K562 (cell line): Measurements from ENCODE around the gene CCSER2. TPM values are rescaled to one million over a fixed set of nuclear protein-coding genes. Genes with fewer than 3 reads are reported as not detected.

Source experiments
- ATAC-seq: fragments of 200-7000 bp; cut with Tn5 transposase; 3 replicates; pipeline ENCODE4 v1.9.1; 2020; ENCODE audit warnings: moderate library complexity
- BruUV-seq: library from RNA; stranded (reverse); fragments of 400-500 nt; replicated peaks from 2 replicates; lab custom pipeline; 2021; lab: Mats Ljungman, UMichigan
- CTCF ChIA-PET: fragments of 300-600 bp; formaldehyde crosslinking; extraction: SDS; loops from one replicate; lab custom pipeline; 2021; ENCODE audit warnings: low intra/inter-chr PET ratio; lab: Yijun Ruan, JAX
- POLR2A ChIA-PET: fragments of 300-600, 350-650 bp; sonication (Branson Sonifier 250); formaldehyde crosslinking; extraction: SDS; loops from one replicate; lab custom pipeline; 2021; ENCODE audit warnings: antibody characterized with exemption, inconsistent platforms; lab: Yijun Ruan, JAX
- DNase-seq, 4 experiments: peaks; one replicate each; pipeline versions ENCODE4 v3.0.0 to v3.0.0-alpha.2; 2011 to 2018; ENCODE audit warnings: low spot score in 3 of 4, mixed read lengths in 3 of 4; ENCODE audit errors: extremely low read depth in 1 of 4
- FAIRE-seq: peaks from 2 replicates; lab custom pipeline; 2011; peaks lifted over from hg19 to GRCh38; lab: Jason Lieb, UNC
- H2AFZ ChIP-seq: 2 replicates; pipeline ENCODE4 v1.6.0; 2011; ENCODE audit warnings: low read depth, low read length, control low read depth, inconsistent platforms
- H3K27ac ChIP-seq: fragments of 200-600 bp; 3 replicates; pipeline ENCODE4 v1.8.0; 2011; ENCODE audit warnings: low read depth, mild to moderate bottlenecking, control low read depth, inconsistent platforms, low read length, moderate library complexity, mixed read lengths; ENCODE audit errors: extremely low read depth
- H3K27me3 ChIP-seq, 2 experiments: fragments of 300-600 bp in 1 of 2; 2 replicates in 1 of 2; 3 replicates in 1 of 2; pipeline versions ENCODE4 v1.6.0 to v1.8.0; 2011; ENCODE audit warnings: inconsistent platforms in 2 of 2, low read length in 2 of 2, mild to moderate bottlenecking in 1 of 2, mixed read lengths in 1 of 2, moderate library complexity in 1 of 2; ENCODE audit not compliant: control insufficient read depth in 2 of 2, insufficient read depth in 2 of 2
- H3K36me3 ChIP-seq: fragments of 300-600 bp; 3 replicates; pipeline ENCODE4 v1.8.0; 2011; ENCODE audit warnings: mild to moderate bottlenecking, low read length, inconsistent platforms; ENCODE audit not compliant: control insufficient read depth, insufficient read depth
- H3K4me1 ChIP-seq, 2 experiments: fragments of 200-600 bp in 1 of 2; replicated peaks in 1 of 2; 2 replicates in 1 of 2; 3 replicates in 1 of 2; pipeline versions ENCODE4 v1.5.1 to v1.8.0; 2011; ENCODE audit warnings: inconsistent platforms in 2 of 2, low read length in 2 of 2, mild to moderate bottlenecking in 1 of 2, mixed read lengths in 1 of 2, moderate library complexity in 1 of 2; ENCODE audit not compliant: control insufficient read depth in 2 of 2, insufficient read depth in 2 of 2
- H3K4me2 ChIP-seq: 2 replicates; pipeline ENCODE4 v1.6.1; 2011; ENCODE audit warnings: low read length, control low read depth, inconsistent platforms, mixed read lengths; ENCODE audit not compliant: insufficient read depth
- H3K4me3 ChIP-seq: fragments of 200-600 bp; sonication (generic), shearing (Covaris generic); 2 replicates; pipeline ENCODE4 v1.5.1; 2016; ENCODE audit warnings: control low read depth, inconsistent platforms
- H3K79me2 ChIP-seq: fragments of 200-600 bp; 3 replicates; pipeline ENCODE4 v1.8.0; 2011; ENCODE audit warnings: low read length, inconsistent platforms; ENCODE audit not compliant: control insufficient read depth, insufficient read depth
- H3K9ac ChIP-seq, 2 experiments: 2 replicates each; pipeline versions ENCODE4 v1.6.0 to v1.6.1; 2011; ENCODE audit warnings: low read depth in 2 of 2, low read length in 2 of 2, control low read depth in 1 of 2, inconsistent platforms in 1 of 2, mild to moderate bottlenecking in 1 of 2, mixed read lengths in 1 of 2; ENCODE audit not compliant: insufficient read depth in 1 of 2
- H3K9me1 ChIP-seq: one replicate; pipeline ENCODE4 v1.6.0; 2011; ENCODE audit warnings: inconsistent platforms, mild to moderate bottlenecking, low read length, moderate library complexity; ENCODE audit not compliant: control insufficient read depth, insufficient read depth
- H3K9me3 ChIP-seq: replicated peaks from 2 replicates; pipeline ENCODE4 v1.5.1; 2011; ENCODE audit warnings: low read depth, low read length, inconsistent platforms; ENCODE audit not compliant: control insufficient read depth, insufficient read depth
- H4K20me1 ChIP-seq: replicated peaks from 2 replicates; pipeline ENCODE4 v1.6.1; 2011; ENCODE audit warnings: low read length, inconsistent platforms, mixed read lengths; ENCODE audit not compliant: control insufficient read depth, insufficient read depth
- CTCFL ChIP-seq: IDR thresholded peaks from 2 replicates; pipeline ENCODE4 v1.6.1; 2011; ENCODE audit warnings: borderline replicate concordance, low read depth, mild to moderate bottlenecking, moderate library complexity, low read length; ENCODE audit not compliant: insufficient read depth, poor library complexity, severe bottlenecking
- CXXC5 ChIP-seq: fragments of 250-450 bp; sonication (Bioruptor Pico); IDR thresholded peaks from 2 replicates; pipeline ENCODE4 v1.8.0; 2022; ENCODE audit warnings: inconsistent platforms, mild to moderate bottlenecking, moderate library complexity
- ETV6 ChIP-seq, 3 experiments: fragments of 150-350 bp in 1 of 3; sonication (generic) in 1 of 3; formaldehyde crosslinking in 1 of 3; IDR thresholded peaks; 2 replicates each; pipeline versions ENCODE4 v1.6.1 to v1.8.0; 2014 to 2022; ENCODE audit warnings: borderline replicate concordance in 2 of 3, low read depth in 2 of 3, antibody characterized with exemption in 1 of 3, low read length in 1 of 3, mild to moderate bottlenecking in 1 of 3, missing genetic modification reagents in 1 of 3
- EWSR1 ChIP-seq: fragments of 450-650 bp; IDR thresholded peaks from 2 replicates; pipeline ENCODE4 v1.6.1; 2018; ENCODE audit warnings: borderline replicate concordance, mild to moderate bottlenecking, low read depth, moderate library complexity; ENCODE audit not compliant: partially characterized antibody
- GABPA ChIP-seq: fragments of 200-800 bp; sonication (Bioruptor generic); conservative IDR thresholded peaks from 2 replicates; pipeline ENCODE4 v1.6.1; 2016; ENCODE audit warnings: low read depth, missing genetic modification characterization, missing compliant biosample characterization
- RFX5 ChIP-seq: IDR thresholded peaks from 2 replicates; pipeline ENCODE4 v1.6.1; 2011; ENCODE audit warnings: low read depth, mild to moderate bottlenecking, improper control_type of control experiment, low read length
- SREBF1 ChIP-seq: fragments of 150-350 bp; IDR thresholded peaks from 2 replicates; pipeline ENCODE4 v1.6.1; 2014; ENCODE audit warnings: antibody characterized with exemption, low read depth, low read length, borderline replicate concordance
- SRSF3 ChIP-seq: fragments of 200-400 bp; formaldehyde crosslinking; IDR thresholded peaks from 2 replicates; pipeline ENCODE4 v1.6.1; 2016; ENCODE audit warnings: mild to moderate bottlenecking, low read length, moderate library complexity; ENCODE audit not compliant: insufficient read depth
- ZBTB33 ChIP-seq: sonication (generic); formaldehyde crosslinking; IDR thresholded peaks from 2 replicates; pipeline ENCODE4 v1.8.1; 2023; ENCODE audit warnings: mild to moderate bottlenecking, missing genetic modification reagents
- ZC3H11A ChIP-seq: IDR thresholded peaks from 2 replicates; pipeline ENCODE4 v1.6.1; 2012; ENCODE audit warnings: low read depth, low read length, improper control_type of control experiment
- ZNF277 ChIP-seq: fragments of 250-450 bp; sonication (Bioruptor Pico); IDR thresholded peaks from 2 replicates; pipeline ENCODE4 v1.8.0; 2022; ENCODE audit warnings: inconsistent platforms, mild to moderate bottlenecking, moderate library complexity, borderline replicate concordance
- WGBS: fragments of 100-300 bp; shearing (Covaris generic); methylation state at CpG from one replicate; pipeline ENCODE4 v1.1.6; 2016; ENCODE audit warnings: low coverage, mixed read lengths; ENCODE audit not compliant: insufficient coverage; ENCODE audit errors: missing lambda C conversion rate; 5-methylcytosine and 5-hydroxymethylcytosine counted together
- in situ Hi-C: fragments of 300-500 bp; cut with MboI; formaldehyde crosslinking; loops from 4 replicates; pipeline ENCODE4 v1.15.0; 2018; ENCODE audit warnings: inconsistent platforms, mixed read lengths
- intact Hi-C: fragments of 100-400 bp; cut with micrococcal nuclease; formaldehyde crosslinking; loops from 2 replicates; pipeline ENCODE4 v1.14.2; 2022
- polyA plus RNA-seq, 8 experiments: library from polyadenylated mRNA; depleted of rRNA in 4 of 8; stranded (reverse) in 5 of 8; unstranded in 3 of 8; fragments of >200 nt; fragmentation: Nextera tagmentation in 2 of 8; fragmentation: Illumina TruSeq in 1 of 8; extraction: Ambion mirVana in 2 of 8; extraction: Trizol in 1 of 8; gene quantifications; 2 replicates each; pipeline versions ENCODE4 v1.2.1 to v1.2.3, GENCODE V29; 2011 to 2014; ENCODE audit warnings: inconsistent platforms in 1 of 8, missing spikeins in 1 of 8
- total RNA-seq, 7 experiments: library from RNA; depleted of rRNA in 6 of 7; stranded (reverse); fragments of >200 nt in 6 of 7; fragmentation: Illumina TruSeq in 2 of 7; extraction: Trizol in 2 of 7; gene quantifications; 2 replicates each; pipeline versions ENCODE4 v1.2.1 to v1.2.3, GENCODE V29; 2011 to 2021; ENCODE audit warnings: low replicate concordance in 1 of 7

CCSER2 gene
- total and polyA plus RNA-seq, 9 of the 15 experiments (the other 6 are each of a cell fraction or from before 2014, with no cell fraction given): 2.7 to 15.1 (median 9.7) TPM

- FAIRE-seq (no peak), ATAC-seq (no peak), DNase-seq (no peak)
- no peaks in the 10 kb centered on the region for H3K9me3 ChIP-seq
- H3K4me1 ChIP-seq: peaks cover 0 to 2% of the 10 kb centered on the region in 2 experiments; a peak in 2 of 5 replicates
- no peak overlapping the region for H2AFZ ChIP-seq
- no peak overlapping the region for H3K4me2 ChIP-seq
- intact Hi-C loops: loop anchor here (10.0 kb wide), 2 partner anchors 118 to 1828 kb away; no protein-coding TSS in a partner anchor
- no peak overlapping the region for H3K9ac ChIP-seq
- H3K27ac ChIP-seq: no peak overlapping the region
- POLR2A ChIA-PET: interaction anchor here (0.6 to 1.3 kb wide), 2 partner anchors 60 to 290 kb away, joined by 3 read pairs; no protein-coding TSS in a partner anchor
- H3K36me3 ChIP-seq: no peaks in the 10 kb centered on the region
- CTCF ChIA-PET: no interaction called here
- no peaks in the 10 kb centered on the region for H3K79me2 ChIP-seq
- 2% methylated on average over 8 of the region's 8 CpGs for WGBS
- H3K4me3 ChIP-seq: no peak overlapping the region
- peaks cover 6 to 39% of the 10 kb centered on the region in 2 experiments; a peak in 3 of 5 replicates for H3K27me3 ChIP-seq
- H3K9me1 ChIP-seq: no peaks in the 10 kb centered on the region
- no TSS peak for BruUV-seq
- in situ Hi-C loops: no loop called here
- H4K20me1 ChIP-seq: no peaks in the 10 kb centered on the region
- TF ChIP-seq ZNF277 (CRISPR knock-in tag) (no peak), ZBTB33 (no peak), ETV6 (IDR thresholded peaks at IDR 0.05; ENCODE audit: borderline replicate concordance in 1 of 2, low read depth in 2 of 2, low read length in 1 of 2) (no peak), ETV6 (CRISPR knock-in tag; IDR thresholded peaks at IDR 0.05; ENCODE audit: borderline replicate concordance) (no peak), CTCFL (no peak), GABPA (tag) (no peak), ZC3H11A (no peak), RFX5 (no peak), EWSR1 (no peak), SRSF3 (no peak), CXXC5 (CRISPR knock-in tag) (no peak), SREBF1 (no peak)
Observed at GRCh38 chr10:84546609-84547008, 218.2 kb downstream of the CCSER2 start.
